Measurements from ENCODE around the gene SLC24A3. TPM values are rescaled to one million over a fixed set of nuclear protein-coding genes. Genes with fewer than 3 reads are reported as not detected.

SLC24A3 gene
- total RNA-seq, 1 donor from 2014 or later, result 12.0 TPM

- no peak for DNase-seq (ENCODE audit: low spot score)
These were observed 29.0 kb downstream of the SLC24A3 start for GRCh38 chr20:19241440-19241839.

DNA sequence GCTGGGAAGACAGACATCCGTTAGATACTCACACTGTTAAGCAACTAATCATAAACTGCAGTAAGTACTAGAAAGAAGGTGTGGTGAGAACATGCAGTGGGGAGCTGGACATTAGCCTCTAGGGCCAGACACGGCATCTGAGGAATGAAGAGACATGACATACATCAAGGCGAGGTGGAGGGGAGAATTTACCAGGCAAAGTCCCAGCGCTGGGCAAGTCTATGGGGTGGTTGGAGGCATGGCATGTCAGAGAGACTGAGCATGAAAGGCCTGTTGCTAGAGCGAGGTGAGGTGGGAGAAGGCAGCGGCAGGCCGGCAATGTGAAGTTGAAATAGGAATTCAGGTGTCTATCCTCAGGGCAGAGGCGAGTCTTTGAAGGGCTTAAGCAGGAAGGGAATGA is 31.8 kb downstream of the SLC24A3 start:
- no peak for DNase-seq (ENCODE audit: low spot score)

- peak; percentile 67 for DNase-seq (ENCODE audit: low spot score)
These were observed 36.9 kb downstream of the SLC24A3 start for GRCh38 chr20:19249106-19249879.

- DNase-seq (ENCODE audit: low spot score), result no peak
These were observed 37.9 kb downstream of the SLC24A3 start for GRCh38 chr20:19250346-19250745.

GRCh38 chr20:19251506-19251905 is 39.1 kb downstream of the SLC24A3 start:
- no peak for DNase-seq (ENCODE audit: low spot score)

DNA sequence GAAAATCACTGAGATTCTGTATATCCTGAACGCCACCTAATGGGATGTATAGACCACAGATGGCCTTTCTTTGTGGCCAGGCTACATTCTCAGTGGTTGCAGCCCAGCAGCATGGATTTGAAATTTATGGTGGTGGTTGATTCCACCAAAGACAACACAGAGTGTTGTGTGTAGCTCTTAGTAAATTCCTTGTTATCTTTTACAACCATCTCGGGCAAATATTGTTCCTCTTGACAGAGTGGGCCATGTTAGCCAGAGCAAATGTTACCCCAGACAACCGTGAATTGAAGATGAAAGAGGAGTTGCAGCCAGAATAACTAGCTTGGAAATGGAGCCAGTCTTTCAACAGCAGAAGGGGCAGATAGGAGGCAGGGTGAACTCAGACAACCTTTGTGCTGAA is 39.5 kb downstream of the SLC24A3 start:
- DNase-seq (ENCODE audit: low spot score), result no peak

GRCh38 chr20:19252451-19253120 is 40.1 kb downstream of the SLC24A3 start:
- DNase-seq (ENCODE audit: low spot score), result no peak

DNA sequence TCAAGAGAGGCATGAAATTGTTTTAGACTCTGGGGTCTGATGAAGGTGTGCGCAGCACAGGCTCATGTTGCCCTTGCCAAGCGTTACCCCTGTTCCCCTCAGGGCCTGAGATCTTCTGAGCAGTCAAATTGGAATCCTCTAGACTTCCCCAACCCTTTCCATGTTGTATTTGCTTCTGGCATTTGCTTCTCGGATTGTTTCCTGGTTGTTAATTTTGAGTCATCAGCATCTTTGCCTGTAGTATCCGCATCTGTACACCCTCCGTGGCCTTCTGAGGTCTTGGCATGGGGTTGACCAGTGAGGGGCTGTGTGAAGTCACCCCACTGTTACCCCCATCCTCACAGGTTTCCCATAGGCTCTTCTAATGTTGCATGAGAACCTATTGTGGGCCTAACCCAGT is 40.9 kb downstream of the SLC24A3 start:
- DNase-seq (ENCODE audit: low spot score), result no peak

GRCh38 chr20:19253916-19254820 is 41.7 kb downstream of the SLC24A3 start:
- DNase-seq (ENCODE audit: low spot score), result peak; percentile 46

DNA sequence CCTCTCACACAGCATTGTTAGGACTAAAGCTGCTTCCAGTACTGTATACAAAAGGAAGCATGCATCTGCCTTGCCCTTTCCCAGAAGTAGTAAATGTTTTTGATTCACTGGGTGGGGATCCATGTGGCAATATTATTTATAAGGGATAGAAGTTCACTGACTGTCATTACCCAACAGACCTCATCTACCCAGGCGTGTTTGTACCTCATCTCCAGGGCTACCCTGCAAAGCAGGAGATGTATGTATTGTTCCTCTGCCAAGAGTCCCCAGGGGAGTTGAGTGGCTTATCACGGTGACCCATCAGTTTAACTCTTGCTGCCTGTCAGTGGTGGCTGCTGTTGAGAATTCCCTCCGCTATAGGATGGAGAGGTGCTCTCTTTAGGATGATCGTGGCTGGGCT is 42.5 kb downstream of the SLC24A3 start:
- no peak for DNase-seq (ENCODE audit: low spot score)

DNA sequence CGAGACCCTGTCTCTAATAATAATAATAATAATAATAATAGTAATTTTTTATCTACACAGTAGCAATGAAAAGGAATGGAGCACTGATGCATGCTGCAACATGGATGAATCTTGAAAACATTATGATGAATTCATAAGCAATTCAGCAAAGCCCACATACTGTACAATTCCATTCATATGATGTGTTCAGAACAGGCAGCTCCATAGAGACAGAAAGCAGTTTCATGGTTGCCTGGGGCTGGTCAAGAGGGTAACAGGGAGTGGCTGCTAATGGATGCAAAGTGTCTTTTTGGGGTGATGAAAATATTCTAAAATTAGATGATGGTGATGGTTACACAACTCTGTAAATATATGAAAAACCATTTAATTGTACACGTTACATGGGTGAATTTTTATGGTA is 43.6 kb downstream of the SLC24A3 start:
- no peak for DNase-seq (ENCODE audit: low spot score)

- DNase-seq (ENCODE audit: low spot score), result no peak
These were observed 44.6 kb downstream of the SLC24A3 start for GRCh38 chr20:19256906-19257595.

GRCh38 chr20:19257865-19258264 is 45.4 kb downstream of the SLC24A3 start:
- DNase-seq (ENCODE audit: low spot score), result no peak

GRCh38 chr20:19259141-19259591 is 46.7 kb downstream of the SLC24A3 start:
- DNase-seq (ENCODE audit: low spot score), result no peak

DNA sequence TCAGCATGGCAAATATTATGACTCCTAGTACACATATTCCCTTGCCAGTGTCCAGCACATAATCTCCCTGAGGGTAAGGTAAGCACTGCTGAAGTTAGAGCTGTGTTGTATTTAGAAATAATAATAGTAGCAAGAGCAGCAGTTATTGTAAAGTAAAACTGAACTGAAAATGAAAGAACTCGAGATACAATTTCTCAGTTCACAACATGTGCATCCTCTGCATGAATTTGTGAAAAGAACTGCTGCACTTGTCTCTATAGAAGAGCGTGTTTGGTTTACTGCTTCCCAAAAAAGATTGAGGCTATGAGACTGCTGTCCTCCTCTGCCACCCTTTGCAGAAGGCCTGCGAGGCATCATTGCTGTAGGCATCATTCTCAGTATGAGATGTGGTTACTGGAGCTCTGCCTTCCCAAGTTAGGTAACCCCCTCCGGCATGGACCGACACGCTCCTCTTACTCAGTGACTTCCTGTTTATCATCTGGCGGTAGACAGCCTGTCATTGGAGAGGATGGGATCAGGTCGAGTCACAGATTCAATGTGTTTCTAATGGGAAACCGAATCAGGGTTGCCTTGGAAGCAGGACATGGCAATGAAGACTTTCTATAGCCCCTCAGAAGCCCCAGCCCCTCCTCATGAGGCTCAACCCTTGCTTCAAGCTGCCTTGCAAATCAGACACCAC is 48.1 kb downstream of the SLC24A3 start:
- no peak for DNase-seq (ENCODE audit: low spot score)

DNA sequence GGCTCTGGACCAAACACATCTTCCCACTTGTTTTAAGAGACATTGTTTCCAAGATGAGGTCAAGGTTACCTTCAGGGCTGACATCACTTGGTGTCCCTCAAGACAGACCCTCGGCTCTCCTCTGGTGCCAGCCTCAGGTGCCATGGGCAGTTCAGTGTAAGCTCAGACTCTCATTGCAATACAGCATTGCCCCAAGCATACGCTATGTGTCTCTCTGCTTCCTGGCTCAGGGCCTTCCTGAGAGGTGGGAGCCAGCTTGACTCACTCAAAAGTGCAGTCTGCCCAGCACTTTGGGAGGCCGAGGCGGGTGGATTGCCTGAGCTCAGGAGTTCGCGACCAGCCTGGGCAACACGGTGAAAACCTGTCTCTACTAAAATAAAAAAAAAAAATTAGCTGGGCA is 51.7 kb downstream of the SLC24A3 start:
- DNase-seq (ENCODE audit: low spot score), result no peak

- no peak for DNase-seq (ENCODE audit: low spot score)
These were observed 53.4 kb downstream of the SLC24A3 start for GRCh38 chr20:19265646-19266374.

DNA sequence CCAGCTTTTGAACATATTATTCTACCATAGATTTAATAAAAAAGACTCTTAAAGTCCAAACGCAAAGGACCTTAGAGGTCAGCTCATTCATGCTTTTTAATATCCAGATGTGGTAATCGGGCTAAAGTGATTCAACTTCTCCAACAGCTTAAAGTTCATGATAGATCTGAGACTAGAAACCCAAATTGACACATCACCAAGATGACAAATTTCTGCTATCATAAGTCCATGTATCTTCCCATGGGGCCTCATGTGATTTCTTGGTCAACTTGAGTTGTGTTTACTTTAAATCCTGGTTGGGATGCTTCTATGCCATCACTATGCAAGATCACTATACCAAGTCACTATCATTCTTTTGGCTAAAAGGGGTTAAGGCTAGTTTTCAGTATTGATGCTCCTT is 56.0 kb downstream of the SLC24A3 start:
- DNase-seq (ENCODE audit: low spot score), result no peak

DNA sequence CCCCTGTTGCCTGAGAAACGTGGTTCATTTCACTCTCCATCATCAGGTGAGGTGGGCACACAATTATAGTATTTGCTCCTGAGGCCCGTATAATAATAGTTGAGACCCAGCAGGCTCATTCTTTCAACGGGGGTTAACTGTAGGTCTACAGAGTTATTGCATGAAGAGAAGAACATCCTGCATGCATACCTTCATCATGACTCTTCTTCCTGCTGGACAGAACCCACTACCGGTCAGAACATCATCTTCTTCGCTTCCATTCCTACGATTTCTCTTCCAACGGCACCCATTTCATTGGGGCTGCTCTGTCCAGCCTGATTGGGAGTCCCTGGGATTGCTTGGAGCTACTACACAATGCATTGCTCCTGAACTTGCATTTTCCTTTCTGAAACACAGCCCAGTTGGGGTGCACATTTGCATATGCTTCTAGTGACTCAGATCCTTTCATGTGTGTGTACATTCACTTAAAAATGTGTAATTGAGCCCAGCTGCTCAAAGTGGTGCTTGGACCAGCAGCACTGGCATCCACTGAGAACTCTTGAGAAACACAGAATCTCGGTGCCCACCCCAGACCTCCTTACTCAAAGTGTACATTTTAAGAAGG is 57.4 kb downstream of the SLC24A3 start:
- no peak for DNase-seq (ENCODE audit: low spot score)

Measured in umbilical cord (tissue), 2 donors.